Liver (tissue), 9 donors: ENCODE measurements around the gene GNPDA2. TPM values are rescaled to one million over a fixed set of nuclear protein-coding genes. Genes with fewer than 3 reads are reported as not detected.
A peak's percentile ranks its signal among the peaks of the same experiment; 100 is the strongest.

Experiments
- DNase-seq: peaks from one replicate; pipeline ENCODE4 v3.0.0-alpha.2; 2017; ENCODE audit warnings: low spot score
- H3K27ac ChIP-seq, 2 donors: one replicate each; pipeline ENCODE4 v1.7.0; 2013; ENCODE audit warnings: inconsistent platforms in 2 of 2, low read length in 2 of 2, control low read depth in 1 of 2, low read depth in 1 of 2, mild to moderate bottlenecking in 1 of 2
- H3K27me3 ChIP-seq, 4 donors: one replicate each; pipeline versions ENCODE4 v1.6.1 to v1.7.0; 2013; ENCODE audit warnings: low read length in 3 of 4, inconsistent platforms in 1 of 4, mild to moderate bottlenecking in 1 of 4, moderate library complexity in 1 of 4; ENCODE audit not compliant: control insufficient read depth in 4 of 4, insufficient read depth in 4 of 4
- H3K36me3 ChIP-seq, 4 donors: one replicate each; pipeline versions ENCODE4 v1.6.1 to v1.7.0; 2013; ENCODE audit warnings: low read length in 3 of 4, mild to moderate bottlenecking in 3 of 4, low read depth in 1 of 4, moderate library complexity in 1 of 4; ENCODE audit not compliant: control insufficient read depth in 4 of 4, insufficient read depth in 3 of 4
- H3K4me1 ChIP-seq, 4 donors: one replicate each; pipeline versions ENCODE4 v1.6.1 to v1.7.0; 2013; ENCODE audit warnings: low read length in 3 of 4, mild to moderate bottlenecking in 3 of 4, moderate library complexity in 1 of 4; ENCODE audit not compliant: control insufficient read depth in 4 of 4, insufficient read depth in 4 of 4
- H3K4me3 ChIP-seq, 3 donors: one replicate each; pipeline versions ENCODE4 v1.6.1 to v1.7.0; 2013; ENCODE audit warnings: low read length in 3 of 3, control low read depth in 1 of 3, low read depth in 1 of 3, mild to moderate bottlenecking in 1 of 3
- H3K9ac ChIP-seq, 2 donors: one replicate each; pipeline ENCODE4 v1.7.0; 2013; ENCODE audit warnings: low read length in 2 of 2, mild to moderate bottlenecking in 2 of 2, moderate library complexity in 2 of 2, control low read depth in 1 of 2, low read depth in 1 of 2
- H3K9me3 ChIP-seq, 4 donors: one replicate each; pipeline versions ENCODE4 v1.6.1 to v1.7.0; 2013; ENCODE audit warnings: low read length in 3 of 4; ENCODE audit not compliant: control insufficient read depth in 4 of 4
- CTCF ChIP-seq: fragments of 150-350 bp; IDR thresholded peaks from 2 replicates; pipeline ENCODE4 v1.5.1; 2017; ENCODE audit warnings: improper control_type of control experiment, low read depth, low read length; ENCODE audit not compliant: missing input control
- EGR1 ChIP-seq, 2 donors: IDR thresholded peaks; 2 replicates each; pipeline ENCODE4 v1.6.1; 2016 to 2018; ENCODE audit warnings: antibody characterized with exemption in 2 of 2, low read depth in 2 of 2
- FOXA1 ChIP-seq: IDR thresholded peaks from 2 replicates; pipeline ENCODE4 v1.6.1; 2016; ENCODE audit warnings: antibody characterized with exemption
- FOXA2 ChIP-seq: IDR thresholded peaks from 2 replicates; pipeline ENCODE4 v1.6.1; 2016; ENCODE audit warnings: antibody characterized with exemption
- GABPA ChIP-seq, 2 donors: IDR thresholded peaks in 1 of 2; conservative IDR thresholded peaks in 1 of 2; 2 replicates each; pipeline ENCODE4 v1.6.1; 2016; ENCODE audit warnings: antibody characterized with exemption in 2 of 2, mild to moderate bottlenecking in 1 of 2, moderate library complexity in 1 of 2
- HNF4G ChIP-seq: IDR thresholded peaks from 2 replicates; pipeline ENCODE4 v1.6.1; 2016; ENCODE audit warnings: antibody characterized with exemption
- JUND ChIP-seq, 2 donors: IDR thresholded peaks; 2 replicates each; pipeline ENCODE4 v1.6.1; 2016; ENCODE audit warnings: antibody characterized with exemption in 2 of 2
- MAX ChIP-seq: IDR thresholded peaks from 2 replicates; pipeline ENCODE4 v1.6.1; 2016; ENCODE audit warnings: antibody characterized with exemption
- RXRA ChIP-seq, 2 donors: IDR thresholded peaks; 2 replicates each; pipeline ENCODE4 v1.6.1; 2017 to 2018; ENCODE audit warnings: antibody characterized with exemption in 2 of 2, mild to moderate bottlenecking in 1 of 2
- SP1 ChIP-seq: IDR thresholded peaks from 2 replicates; pipeline ENCODE4 v1.6.1; 2018; ENCODE audit warnings: antibody characterized with exemption, mild to moderate bottlenecking
- TAF1 ChIP-seq: conservative IDR thresholded peaks from 2 replicates; pipeline ENCODE4 v1.6.1; 2016; ENCODE audit warnings: antibody characterized with exemption, mild to moderate bottlenecking
- YY1 ChIP-seq: IDR thresholded peaks from 2 replicates; pipeline ENCODE4 v1.6.1; 2016; ENCODE audit warnings: antibody characterized with exemption, mild to moderate bottlenecking
- WGBS: extraction: QIAGEN DNeasy Blood & Tissue Kit; methylation state at CpG from one replicate; pipeline ENCODE4 v1.1.7; 2013; 5-methylcytosine and 5-hydroxymethylcytosine counted together
- polyA plus RNA-seq, 2 donors: library from polyadenylated mRNA; stranded (reverse) in 1 of 2; unstranded in 1 of 2; fragments of 200-250 nt in 1 of 2; fragments of >200 nt in 1 of 2; fragmentation: Nextera tagmentation in 1 of 2; extraction: Ambion mirVana in 1 of 2; gene quantifications; one replicate each; pipeline versions ENCODE4 v1.2.1 to v1.2.3, GENCODE V29; 2013 to 2015
- total RNA-seq, 2 donors: library from RNA; depleted of rRNA; stranded (reverse); fragments of >200 nt; gene quantifications; one replicate each; pipeline ENCODE4 v1.2.3, GENCODE V29; 2014
- TF ChIP-seq, protein P1 (sequence below): IDR thresholded peaks from 2 replicates; pipeline ENCODE4 v1.6.1; 2016; ENCODE audit warnings: antibody characterized with exemption, mild to moderate bottlenecking
- donor health status: healthy.
- donor health status: healthy.
- donor health status: healthy.
- donor health status: healthy.
- donor health status: healthy.

The GNPDA2 gene
- total and polyA plus RNA-seq, 4 donors = 1.5 to 5.3 (median 3.6) TPM

GRCh38 chr4:44678094-44679041 is 48.0 kb downstream of the GNPDA2 start, which contains the start of gene GUF1:
GUF1 (plus strand) TSS chr4:44678420; CDS start chr4:44678623, 203 bp downstream.
- under 1% methylated on average over 57 of the region's 57 CpGs for WGBS
- TF ChIP-seq JUND (IDR thresholded peaks at IDR 0.05) (peak; percentile 35 to 51), RXRA (IDR thresholded peaks at IDR 0.05) (peak in 1 of 2 donors; percentile 18), FOXA1 (no peak), TAF1 (peak; percentile 53), FOXA2 (peak; percentile 12), EGR1 (IDR thresholded peaks at IDR 0.05; ENCODE audit: low read depth in 2 of 2) (no peak), YY1 (peak; percentile 69), GABPA (IDR thresholded peaks at IDR 0.05 in 1 of 2, conservative IDR thresholded peaks at IDR 0.05 in 1 of 2) (peak in 1 of 2 donors; percentile 75), MAX (peak; percentile 89)
- TF ChIP-seq, protein P1, sequence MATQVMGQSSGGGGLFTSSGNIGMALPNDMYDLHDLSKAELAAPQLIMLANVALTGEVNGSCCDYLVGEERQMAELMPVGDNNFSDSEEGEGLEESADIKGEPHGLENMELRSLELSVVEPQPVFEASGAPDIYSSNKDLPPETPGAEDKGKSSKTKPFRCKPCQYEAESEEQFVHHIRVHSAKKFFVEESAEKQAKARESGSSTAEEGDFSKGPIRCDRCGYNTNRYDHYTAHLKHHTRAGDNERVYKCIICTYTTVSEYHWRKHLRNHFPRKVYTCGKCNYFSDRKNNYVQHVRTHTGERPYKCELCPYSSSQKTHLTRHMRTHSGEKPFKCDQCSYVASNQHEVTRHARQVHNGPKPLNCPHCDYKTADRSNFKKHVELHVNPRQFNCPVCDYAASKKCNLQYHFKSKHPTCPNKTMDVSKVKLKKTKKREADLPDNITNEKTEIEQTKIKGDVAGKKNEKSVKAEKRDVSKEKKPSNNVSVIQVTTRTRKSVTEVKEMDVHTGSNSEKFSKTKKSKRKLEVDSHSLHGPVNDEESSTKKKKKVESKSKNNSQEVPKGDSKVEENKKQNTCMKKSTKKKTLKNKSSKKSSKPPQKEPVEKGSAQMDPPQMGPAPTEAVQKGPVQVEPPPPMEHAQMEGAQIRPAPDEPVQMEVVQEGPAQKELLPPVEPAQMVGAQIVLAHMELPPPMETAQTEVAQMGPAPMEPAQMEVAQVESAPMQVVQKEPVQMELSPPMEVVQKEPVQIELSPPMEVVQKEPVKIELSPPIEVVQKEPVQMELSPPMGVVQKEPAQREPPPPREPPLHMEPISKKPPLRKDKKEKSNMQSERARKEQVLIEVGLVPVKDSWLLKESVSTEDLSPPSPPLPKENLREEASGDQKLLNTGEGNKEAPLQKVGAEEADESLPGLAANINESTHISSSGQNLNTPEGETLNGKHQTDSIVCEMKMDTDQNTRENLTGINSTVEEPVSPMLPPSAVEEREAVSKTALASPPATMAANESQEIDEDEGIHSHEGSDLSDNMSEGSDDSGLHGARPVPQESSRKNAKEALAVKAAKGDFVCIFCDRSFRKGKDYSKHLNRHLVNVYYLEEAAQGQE = peak; percentile 65
- H3K9me3 ChIP-seq = no peaks in the 10 kb centered on the region
- peaks cover 0 to 9% (median under 1%) of the 10 kb centered on the region in 4 donors for H3K36me3 ChIP-seq
- H3K27me3 ChIP-seq = no peaks in the 10 kb centered on the region
- peaks cover 4 to 26% (median 14%) of the 10 kb centered on the region in 4 donors for H3K4me1 ChIP-seq
- H3K9ac ChIP-seq = peak within 1 kb of the TSS; percentile 86 to 96
- peak; percentile 86 for DNase-seq
- H3K4me3 ChIP-seq = peak within 1 kb of the TSS; percentile 76 to 90 (median 81)
- H3K27ac ChIP-seq = peak within 1 kb of the TSS; percentile 78 to 80

- Histone ChIP-seq H3K4me1 (peaks cover 4 to 22% (median 14%) of the 10 kb centered on the region in 4 donors), H3K36me3 (no peaks in the 10 kb centered on the region), H3K27me3 (no peaks in the 10 kb centered on the region), H3K9ac (no peak overlapping the region), H3K27ac (no peak overlapping the region), H3K9me3 (no peaks in the 10 kb centered on the region), H3K4me3 (no peak overlapping the region)
- DNase-seq = no peak
- WGBS = 73% methylated on average over 5 of the region's 5 CpGs
- TF ChIP-seq HNF4G = no peak
- no peak for TF ChIP-seq SP1
- TF ChIP-seq YY1 = no peak
- TF ChIP-seq FOXA2 = no peak
- no peak for TF ChIP-seq TAF1
- no peak for TF ChIP-seq CTCF
Measured at GRCh38 chr4:44675366-44675765, 51.0 kb downstream of the GNPDA2 start.
